ENCODE measurements around the gene FZR1. TPM values are rescaled to one million over a fixed set of nuclear protein-coding genes. Genes with fewer than 3 reads are reported as not detected.

The FZR1 gene
- total RNA-seq, 2 donors from 2014 or later = 56.7 to 65.1 TPM

GRCh38 chr19:3575949-3576673 is 70.0 kb downstream of the FZR1 start:
- Mint-ChIP-seq H3K4me3 (peak overlapping the region; percentile 59), H3K9me3 (no peaks in the 10 kb centered on the region)
- WGBS, 2 experiments (ENCODE audit: insufficient coverage in 1 of 2, insufficient read length in 1 of 2) = 70 to 73% methylated on average over 14 to 29 of the region's 29 CpGs

GRCh38 chr19:3576696-3577443 is 70.8 kb downstream of the FZR1 start:
- 8 to 26% methylated on average over 14 to 52 of the region's 78 CpGs for WGBS, 2 experiments (ENCODE audit: insufficient coverage in 1 of 2, insufficient read length in 1 of 2)
- Histone ChIP-seq H3K9ac (ENCODE audit: extremely low read depth, low read length, poor library complexity, severe bottlenecking) (no peak overlapping the region), H3K27ac (ENCODE audit: low read depth, low read length) (no peak overlapping the region), H3K4me3 (ENCODE audit: low read length) (peak overlapping the region; percentile 76), H3K27me3 (ENCODE audit: control insufficient read depth, insufficient read depth, low read length, poor library complexity, severe bottlenecking) (peaks cover 8% of the 10 kb centered on the region), H3K4me1 (ENCODE audit: control insufficient read depth, insufficient read depth, low read length) (no peaks in the 10 kb centered on the region), H3K9me3 (ENCODE audit: control insufficient read depth, low read length) (no peaks in the 10 kb centered on the region), H3K36me3 (ENCODE audit: control insufficient read depth, insufficient read depth, low read length) (peaks cover 8% of the 10 kb centered on the region)
- Mint-ChIP-seq H3K36me3 (ENCODE audit: low read depth) (peaks cover 12% of the 10 kb centered on the region), H3K27me3 (ENCODE audit: insufficient read depth) (peaks cover 29% of the 10 kb centered on the region), H3K27ac (no peak overlapping the region), H3K9me3 (no peaks in the 10 kb centered on the region), H3K4me1 (peaks cover 10% of the 10 kb centered on the region), H3K4me3 (peak overlapping the region; percentile 59)
- peak; percentile 95 for DNase-seq
- TF ChIP-seq CTCF (conservative IDR thresholded peaks at IDR 0.05) = no peak

More at GRCh38 chr19:3575949-3576673, 70.0 kb downstream of the FZR1 start:
- Histone ChIP-seq H3K27ac (ENCODE audit: low read depth, low read length) (no peak overlapping the region), H3K9ac (ENCODE audit: extremely low read depth, low read length, poor library complexity, severe bottlenecking) (no peak overlapping the region), H3K36me3 (ENCODE audit: control insufficient read depth, insufficient read depth, low read length) (peaks cover 8% of the 10 kb centered on the region), H3K27me3 (ENCODE audit: control insufficient read depth, insufficient read depth, low read length, poor library complexity, severe bottlenecking) (peaks cover 8% of the 10 kb centered on the region), H3K4me1 (ENCODE audit: control insufficient read depth, insufficient read depth, low read length) (no peaks in the 10 kb centered on the region), H3K9me3 (ENCODE audit: control insufficient read depth, low read length) (no peaks in the 10 kb centered on the region), H3K4me3 (ENCODE audit: low read length) (peak overlapping the region; percentile 76)
- Mint-ChIP-seq H3K4me1 (peaks cover 10% of the 10 kb centered on the region), H3K36me3 (ENCODE audit: low read depth) (peaks cover 12% of the 10 kb centered on the region), H3K27me3 (ENCODE audit: insufficient read depth) (peaks cover 25% of the 10 kb centered on the region), H3K27ac (no peak overlapping the region)
- no peak for DNase-seq
- no peak for TF ChIP-seq CTCF (conservative IDR thresholded peaks at IDR 0.05)

- Histone ChIP-seq H3K27me3 (ENCODE audit: control insufficient read depth, insufficient read depth, low read length, poor library complexity, severe bottlenecking) (peaks cover 8% of the 10 kb centered on the region), H3K9ac (ENCODE audit: extremely low read depth, low read length, poor library complexity, severe bottlenecking) (no peak overlapping the region), H3K36me3 (ENCODE audit: control insufficient read depth, insufficient read depth, low read length) (peaks cover 8% of the 10 kb centered on the region), H3K4me1 (ENCODE audit: control insufficient read depth, insufficient read depth, low read length) (no peaks in the 10 kb centered on the region), H3K4me3 (ENCODE audit: low read length) (no peak overlapping the region), H3K9me3 (ENCODE audit: control insufficient read depth, low read length) (no peaks in the 10 kb centered on the region), H3K27ac (ENCODE audit: low read depth, low read length) (no peak overlapping the region)
- peaks cover 37% of the 10 kb centered on the region for H3K27me3 Mint-ChIP-seq (ENCODE audit: insufficient read depth)
- peak; percentile 89 for DNase-seq
- WGBS, 2 experiments (ENCODE audit: insufficient coverage in 1 of 2, insufficient read length in 1 of 2) = 42 to 68% methylated on average over 33 to 60 of the region's 60 CpGs
- peak overlapping the region; percentile 59 for H3K4me3 Mint-ChIP-seq
- H3K9me3 Mint-ChIP-seq = no peaks in the 10 kb centered on the region
- peaks cover 12% of the 10 kb centered on the region for H3K36me3 Mint-ChIP-seq (ENCODE audit: low read depth)
- H3K27ac Mint-ChIP-seq = no peak overlapping the region
- H3K4me1 Mint-ChIP-seq = peaks cover 10% of the 10 kb centered on the region
- no peak for TF ChIP-seq CTCF (conservative IDR thresholded peaks at IDR 0.05)
Measured at GRCh38 chr19:3577723-3578344, 71.7 kb downstream of the FZR1 start.
